Naive thymus-derived CD4-positive, alpha-beta T cell (primary cell): ENCODE results near the gene CRNKL1. TPM values are rescaled to one million over a fixed set of nuclear protein-coding genes. Genes with fewer than 3 reads are reported as not detected.
"Not testable (repeated sequence)": the region's sequence is repeated elsewhere in the genome, so short reads cannot be mapped to it uniquely, and the experiment has no call there.

Experiments used
- ATAC-seq: fragments of 150-1000 bp; cut with Tn5 transposase; 2 replicates; pipeline ENCODE4 v1.10.0; 2021; ENCODE audit warnings: mild to moderate bottlenecking, moderate library complexity
- CTCF ChIA-PET: fragments of 350-600 bp; sonication (Branson Sonifier 250); formaldehyde crosslinking; loops from one replicate; lab custom pipeline; 2021; ENCODE audit warnings: antibody characterized with exemption; lab: Charles Lee
- POLR2A ChIA-PET: fragments of 350-600 bp; sonication (Branson Sonifier 250); formaldehyde crosslinking; loops from one replicate; lab custom pipeline; 2021; ENCODE audit warnings: antibody characterized with exemption, inconsistent platforms; lab: Charles Lee
- DNase-seq, 9 donors: peaks; one replicate each; pipeline versions ENCODE4 v3.0.0 to v3.0.0-alpha.2; 2020 to 2022; ENCODE audit warnings: mixed read lengths in 1 of 9
- H3K27ac ChIP-seq: one replicate; pipeline ENCODE4 v1.7.0; 2013; ENCODE audit warnings: mild to moderate bottlenecking, low read depth, low read length, moderate library complexity
- H3K27me3 ChIP-seq, 2 donors: one replicate each; pipeline ENCODE4 v1.7.0; 2013; ENCODE audit warnings: low read length in 2 of 2, mild to moderate bottlenecking in 2 of 2, moderate library complexity in 2 of 2; ENCODE audit not compliant: control insufficient read depth in 2 of 2, insufficient read depth in 2 of 2
- H3K36me3 ChIP-seq, 3 experiments: 1 replicate in 2 of 3; 2 replicates in 1 of 3; pipeline ENCODE4 v1.7.0; 2013; ENCODE audit warnings: low read length in 3 of 3, mild to moderate bottlenecking in 3 of 3, moderate library complexity in 1 of 3; ENCODE audit not compliant: insufficient read depth in 3 of 3, control insufficient read depth in 2 of 3
- H3K4me1 ChIP-seq, 2 donors: one replicate each; pipeline ENCODE4 v1.7.0; 2013; ENCODE audit warnings: low read length in 2 of 2, mild to moderate bottlenecking in 2 of 2, moderate library complexity in 1 of 2; ENCODE audit not compliant: control insufficient read depth in 2 of 2, insufficient read depth in 2 of 2
- H3K4me3 ChIP-seq: 2 replicates; pipeline ENCODE4 v1.7.0; 2013; ENCODE audit warnings: mild to moderate bottlenecking, low read length
- H3K9me3 ChIP-seq, 3 experiments: 1 replicate in 2 of 3; 2 replicates in 1 of 3; pipeline ENCODE4 v1.7.0; 2013; ENCODE audit warnings: low read length in 3 of 3; ENCODE audit not compliant: control insufficient read depth in 2 of 3
- H3K27ac Mint-ChIP-seq, 9 donors: one replicate each; pipeline ENCODE4 v1.8.0; 2020 to 2022; ENCODE audit warnings: mixed read lengths in 9 of 9, mild to moderate bottlenecking in 8 of 9, moderate library complexity in 5 of 9, inconsistent platforms in 2 of 9
- H3K27me3 Mint-ChIP-seq, 5 donors: one replicate each; pipeline ENCODE4 v1.8.0; 2021 to 2022; ENCODE audit warnings: mixed read lengths in 5 of 5, mild to moderate bottlenecking in 1 of 5
- H3K36me3 Mint-ChIP-seq, 5 donors: one replicate each; pipeline ENCODE4 v1.8.0; 2020 to 2022; ENCODE audit warnings: mixed read lengths in 5 of 5, mild to moderate bottlenecking in 3 of 5, inconsistent platforms in 1 of 5
- H3K4me1 Mint-ChIP-seq, 7 donors: one replicate each; pipeline ENCODE4 v1.8.0; 2020 to 2022; ENCODE audit warnings: mixed read lengths in 7 of 7, mild to moderate bottlenecking in 3 of 7, inconsistent platforms in 1 of 7
- H3K4me3 Mint-ChIP-seq, 10 donors: one replicate each; pipeline ENCODE4 v1.8.0; 2020 to 2022; ENCODE audit warnings: mild to moderate bottlenecking in 10 of 10, mixed read lengths in 10 of 10, moderate library complexity in 6 of 10, inconsistent platforms in 2 of 10
- H3K9me3 Mint-ChIP-seq, 11 donors: one replicate each; pipeline ENCODE4 v1.8.0; 2020 to 2022; ENCODE audit warnings: mixed read lengths in 11 of 11, mild to moderate bottlenecking in 4 of 11, inconsistent platforms in 1 of 11, moderate library complexity in 1 of 11
- intact Hi-C, 2 donors: fragments of 100-400 bp; cut with micrococcal nuclease; formaldehyde crosslinking; loops; one replicate each; pipeline ENCODE4 v1.15.1; 2023
- polyA plus RNA-seq, 2 donors: library from polyadenylated mRNA; unstranded; fragments of 300-500 nt; fragmentation: Illumina TruSeq; gene quantifications; one replicate each; pipeline ENCODE4 v1.2.3, GENCODE V29; 2021
- total RNA-seq, 6 experiments: library from RNA in 5 of 6; stranded (reverse) in 5 of 6; gene quantifications; 1 replicate in 5 of 6; 2 replicates in 1 of 6; pipeline ENCODE4 v1.2.3 and lab custom pipeline; 2021 to 2026

The CRNKL1 gene
- total and polyA plus RNA-seq, 7 experiments from 2014 or later, result 9.1 to 32.1 (median 20.2) TPM

GRCh38 chr20:20009784-20010253 is 42.4 kb downstream of the CRNKL1 start:
- Mint-ChIP-seq H3K9me3 (peaks cover 0 to 1% (median 0%) of the 10 kb centered on the region in 11 donors), H3K27ac (no peak overlapping the region), H3K4me3 (peak overlapping the region in 1 of 10 donors; percentile 10), H3K36me3 (no peaks in the 10 kb centered on the region), H3K4me1 (peaks cover 0 to 8% (median 5%) of the 10 kb centered on the region in 7 donors), H3K27me3 (peaks cover 13 to 30% (median 20%) of the 10 kb centered on the region in 5 donors)
- ChIA-PET CTCF (no interaction called here), POLR2A (no interaction called here)
- Histone ChIP-seq H3K27ac (no peak overlapping the region), H3K27me3 (peaks cover 0 to 5% of the 10 kb centered on the region in 2 donors), H3K36me3 (no peaks in the 10 kb centered on the region), H3K4me1 (no peaks in the 10 kb centered on the region), H3K4me3 (no peak overlapping the region), H3K9me3 (no peaks in the 10 kb centered on the region)
- ATAC-seq (no peak), DNase-seq (no peak)
- intact Hi-C loops, result no loop called here

- DNase-seq (no peak), ATAC-seq (no peak)
- CTCF ChIA-PET, result no interaction called here
- Mint-ChIP-seq H3K4me1 (peaks cover 12 to 20% (median 16%) of the 10 kb centered on the region in 7 donors), H3K4me3 (peak overlapping the region in 1 of 10 donors; percentile 35), H3K9me3 (peaks cover 0 to 1% (median 0%) of the 10 kb centered on the region in 11 donors), H3K27me3 (peaks cover 41 to 56% (median 51%) of the 10 kb centered on the region in 5 donors), H3K36me3 (peaks cover 0 to 3% (median 0%) of the 10 kb centered on the region in 5 donors), H3K27ac (no peak overlapping the region)
- Histone ChIP-seq H3K9me3 (no peaks in the 10 kb centered on the region), H3K4me3 (no peak overlapping the region), H3K4me1 (peaks cover 0 to 7% of the 10 kb centered on the region in 2 donors), H3K36me3 (no peaks in the 10 kb centered on the region), H3K27ac (no peak overlapping the region), H3K27me3 (peaks cover 0 to 5% of the 10 kb centered on the region in 2 donors)
- POLR2A ChIA-PET, result no interaction called here
- intact Hi-C loops, result no loop called here
Observed at GRCh38 chr20:20005342-20005741, 46.9 kb downstream of the CRNKL1 start.

GRCh38 chr20:20003955-20004322 is 48.3 kb downstream of the CRNKL1 start:
- H3K4me1 ChIP-seq, H3K27me3 ChIP-seq, H3K27ac ChIP-seq, H3K36me3 ChIP-seq, H3K9me3 Mint-ChIP-seq, POLR2A ChIA-PET, ATAC-seq, H3K36me3 Mint-ChIP-seq, intact Hi-C loops, H3K9me3 ChIP-seq, CTCF ChIA-PET: not testable (repeated sequence)
- Mint-ChIP-seq H3K27me3 (peaks cover 41 to 53% (median 51%) of the 10 kb centered on the region in 5 donors), H3K4me3 (peak overlapping the region; percentile 63 to 87 (median 76)), H3K27ac (peak overlapping the region in 2 of 9 donors; percentile 7 to 28), H3K4me1 (peaks cover 12 to 20% (median 15%) of the 10 kb centered on the region in 7 donors)
- H3K4me3 ChIP-seq, result peak overlapping the region; percentile 40
- peak in 1 of 9 donors; percentile 3 for DNase-seq

- Histone ChIP-seq H3K9me3 (no peaks in the 10 kb centered on the region), H3K27me3 (peaks cover 0 to 3% of the 10 kb centered on the region in 2 donors), H3K27ac (no peak overlapping the region), H3K4me3 (peak overlapping the region; percentile 40), H3K4me1 (peaks cover 0 to 7% of the 10 kb centered on the region in 2 donors), H3K36me3 (no peaks in the 10 kb centered on the region)
- Mint-ChIP-seq H3K36me3 (peaks cover 0 to 3% (median 0%) of the 10 kb centered on the region in 5 donors), H3K9me3 (peaks cover 0 to 1% (median 0%) of the 10 kb centered on the region in 11 donors), H3K27me3 (peaks cover 39 to 55% (median 53%) of the 10 kb centered on the region in 5 donors), H3K4me1 (peaks cover 12 to 20% (median 15%) of the 10 kb centered on the region in 7 donors), H3K27ac (peak overlapping the region in 2 of 9 donors; percentile 7 to 28), H3K4me3 (peak overlapping the region; percentile 63 to 87 (median 76))
- ChIA-PET CTCF (no interaction called here), POLR2A (interaction anchor here (0.7 kb wide), 1 partner anchor 73 kb away, joined by 3 read pairs; no protein-coding TSS in a partner anchor)
- intact Hi-C loops, result no loop called here
- peak in 6 of 9 donors; percentile 5 to 23 (median 13) for DNase-seq
- peak; percentile 61 for ATAC-seq
Observed at GRCh38 chr20:20003031-20003954, 49.0 kb downstream of the CRNKL1 start.

- no peaks in the 10 kb centered on the region for H3K9me3 ChIP-seq
- CTCF ChIA-PET, result no interaction called here
- Mint-ChIP-seq H3K4me1 (peaks cover 12 to 20% (median 15%) of the 10 kb centered on the region in 7 donors), H3K27ac (no peak overlapping the region), H3K9me3 (no peaks in the 10 kb centered on the region), H3K27me3 (peaks cover 29 to 51% (median 46%) of the 10 kb centered on the region in 5 donors), H3K4me3 (peak overlapping the region; percentile 63 to 87 (median 76)), H3K36me3 (peaks cover 0 to 3% (median 0%) of the 10 kb centered on the region in 5 donors)
- intact Hi-C loops, result no loop called here
- no peak for ATAC-seq
- POLR2A ChIA-PET, result interaction anchor here (0.7 kb wide), 1 partner anchor 73 kb away, joined by 3 read pairs; no protein-coding TSS in a partner anchor
- H3K4me1 ChIP-seq, result peaks cover 0 to 7% of the 10 kb centered on the region in 2 donors
- H3K27ac ChIP-seq, result no peak overlapping the region
- peaks cover 0 to 3% of the 10 kb centered on the region in 2 donors for H3K27me3 ChIP-seq
- no peak for DNase-seq
- H3K4me3 ChIP-seq, result no peak overlapping the region
- H3K36me3 ChIP-seq, result no peaks in the 10 kb centered on the region
Observed at GRCh38 chr20:20002101-20002998, 49.9 kb downstream of the CRNKL1 start.
